Esophagus (tissue), 2 donors: ENCODE results near the gene TMEM238L. TPM values are rescaled to one million over a fixed set of nuclear protein-coding genes. Genes with fewer than 3 reads are reported as not detected.

Experiments used
- H3K27ac ChIP-seq, 2 donors: one replicate each; pipeline ENCODE4 v1.5.1; 2013; ENCODE audit warnings: low read depth in 2 of 2, mild to moderate bottlenecking in 2 of 2, inconsistent platforms in 1 of 2, low read length in 1 of 2, moderate library complexity in 1 of 2
- H3K27me3 ChIP-seq, 2 donors: one replicate each; pipeline ENCODE4 v1.6.1; 2013; ENCODE audit warnings: low read length in 2 of 2, control low read depth in 1 of 2, mild to moderate bottlenecking in 1 of 2; ENCODE audit not compliant: insufficient read depth in 2 of 2, control insufficient read depth in 1 of 2
- H3K36me3 ChIP-seq, 2 donors: one replicate each; pipeline ENCODE4 v1.6.1; 2013; ENCODE audit warnings: low read length in 1 of 2; ENCODE audit not compliant: control insufficient read depth in 2 of 2, insufficient read depth in 2 of 2
- H3K4me1 ChIP-seq, 2 donors: one replicate each; pipeline ENCODE4 v1.6.1; 2013; ENCODE audit warnings: low read length in 1 of 2; ENCODE audit not compliant: control insufficient read depth in 2 of 2, insufficient read depth in 2 of 2
- H3K4me3 ChIP-seq, 2 donors: one replicate each; pipeline ENCODE4 v1.5.1; 2013; ENCODE audit warnings: low read length in 2 of 2, mild to moderate bottlenecking in 2 of 2, low read depth in 1 of 2, moderate library complexity in 1 of 2
- H3K9me3 ChIP-seq, 2 donors: one replicate each; pipeline ENCODE4 v1.6.1; 2013; ENCODE audit warnings: mild to moderate bottlenecking in 2 of 2, low read depth in 1 of 2, low read length in 1 of 2, moderate library complexity in 1 of 2; ENCODE audit not compliant: control insufficient read depth in 2 of 2, insufficient read depth in 1 of 2
- WGBS, 2 donors: extraction: QIAGEN DNeasy Blood & Tissue Kit; methylation state at CpG; one replicate each; pipeline ENCODE4 v1.1.7; 2013; 5-methylcytosine and 5-hydroxymethylcytosine counted together
- polyA plus RNA-seq, 2 donors: library from polyadenylated mRNA; stranded (reverse); fragments of 200-250 nt; gene quantifications; one replicate each; pipeline ENCODE4 v1.2.3, GENCODE V29; 2013
- donor health status: healthy with polysubstance abuse.
- donor health status: Bipolar disorder and iron deficiency.

The TMEM238L gene
- polyA plus RNA-seq, 2 donors = 3.8 to 8.1 TPM

GRCh38 chr17:10836145-10836544 is 32.2 kb upstream of the TMEM238L start:
- H3K36me3 ChIP-seq = no peaks in the 10 kb centered on the region
- H3K9me3 ChIP-seq = no peaks in the 10 kb centered on the region
- no peak overlapping the region for H3K4me3 ChIP-seq
- 83 to 89% methylated on average over 7 of the region's 7 CpGs for WGBS, 2 donors
- no peaks in the 10 kb centered on the region for H3K27me3 ChIP-seq
- no peak overlapping the region for H3K27ac ChIP-seq
- no peaks in the 10 kb centered on the region for H3K4me1 ChIP-seq

- H3K27ac ChIP-seq = no peak overlapping the region
- H3K4me3 ChIP-seq = no peak overlapping the region
- 86 to 89% methylated on average over 5 of the region's 5 CpGs for WGBS, 2 donors
- H3K9me3 ChIP-seq = no peaks in the 10 kb centered on the region
- H3K36me3 ChIP-seq = no peaks in the 10 kb centered on the region
- H3K4me1 ChIP-seq = no peaks in the 10 kb centered on the region
- no peaks in the 10 kb centered on the region for H3K27me3 ChIP-seq
Observed at GRCh38 chr17:10831696-10832095, 27.8 kb upstream of the TMEM238L start.

DNA sequence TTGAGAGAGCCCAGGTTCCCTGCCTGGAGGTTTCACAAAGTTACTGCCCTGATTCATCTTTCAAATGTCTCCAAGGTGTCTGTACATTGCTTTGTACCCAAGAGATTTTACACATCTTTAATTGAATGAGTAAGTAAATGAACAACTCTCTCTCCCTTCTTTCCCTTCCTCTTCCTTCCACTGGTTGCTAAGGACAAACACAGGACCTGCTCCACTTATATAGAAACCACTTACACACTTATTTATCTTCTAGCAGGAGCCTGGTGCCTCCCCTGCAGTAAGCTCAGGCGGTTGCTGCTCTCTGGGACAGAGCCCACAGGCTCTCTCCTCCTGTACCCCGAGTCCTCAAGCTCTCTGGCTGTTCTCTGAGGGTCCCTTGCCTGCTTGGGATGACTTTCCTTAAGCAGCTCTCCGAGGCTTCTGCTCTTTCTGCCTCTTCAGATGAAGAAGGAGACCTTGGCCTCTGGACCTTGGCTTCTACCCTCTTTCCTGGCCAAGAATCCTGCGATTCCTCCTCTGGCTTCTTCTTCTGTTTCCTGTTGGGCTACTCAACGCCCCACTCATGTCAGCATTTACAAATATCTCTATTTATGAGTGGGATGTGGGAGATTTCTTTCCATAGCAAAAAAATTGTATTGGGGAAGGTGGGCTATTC is 24.1 kb upstream of the TMEM238L start:
- Histone ChIP-seq H3K27me3 (no peaks in the 10 kb centered on the region), H3K4me3 (no peak overlapping the region), H3K9me3 (no peaks in the 10 kb centered on the region), H3K27ac (no peak overlapping the region), H3K36me3 (no peaks in the 10 kb centered on the region), H3K4me1 (no peaks in the 10 kb centered on the region)
- 70 to 75% methylated on average over 5 of the region's 5 CpGs for WGBS, 2 donors

DNA sequence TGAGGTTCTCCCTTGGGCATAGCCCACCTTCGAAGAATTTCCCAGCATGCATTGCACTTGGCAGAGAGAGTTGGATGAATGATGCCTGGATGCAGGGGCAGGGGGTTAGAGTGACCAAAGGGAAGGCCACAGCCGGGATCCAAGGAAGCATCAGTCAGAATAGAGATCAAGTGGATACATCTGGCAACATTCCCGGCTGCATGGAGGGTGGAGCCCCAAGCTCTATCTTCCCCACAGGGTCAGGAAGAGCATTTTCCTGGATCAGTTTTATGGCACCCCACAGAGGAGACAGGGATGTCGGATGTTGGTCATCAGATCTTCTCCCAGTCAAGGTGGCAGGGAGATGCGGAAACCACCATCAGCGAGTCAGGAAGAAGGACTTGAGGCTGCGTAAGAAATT is 21.0 kb upstream of the TMEM238L start:
- no peaks in the 10 kb centered on the region for H3K36me3 ChIP-seq

DNA sequence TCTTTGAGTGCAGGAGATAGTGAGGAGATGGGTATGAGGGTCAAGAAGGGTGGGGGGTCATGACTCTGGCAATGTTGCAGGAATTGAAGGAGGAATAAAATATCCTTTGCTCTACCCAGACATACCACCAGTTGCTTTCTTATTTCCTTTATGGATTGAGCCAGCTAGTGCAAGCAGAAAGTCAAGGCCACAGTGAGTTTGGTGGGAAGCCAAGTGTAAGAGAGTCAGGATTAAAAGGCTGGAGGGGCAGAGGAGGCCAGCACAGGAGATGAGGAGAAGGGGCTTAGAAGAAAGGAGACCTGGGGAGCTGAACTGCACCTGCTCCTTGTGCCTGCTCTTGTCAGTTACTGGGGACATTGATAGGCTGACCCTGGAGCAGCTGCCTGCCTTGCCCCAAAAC is 17.9 kb upstream of the TMEM238L start:
- Histone ChIP-seq H3K27ac (no peak overlapping the region), H3K4me1 (no peaks in the 10 kb centered on the region), H3K27me3 (no peaks in the 10 kb centered on the region), H3K9me3 (no peaks in the 10 kb centered on the region), H3K36me3 (no peaks in the 10 kb centered on the region), H3K4me3 (no peak overlapping the region)

More for the DNA sequence above, 21.0 kb upstream of the TMEM238L start:
- no peaks in the 10 kb centered on the region for H3K27me3 ChIP-seq
- no peaks in the 10 kb centered on the region for H3K4me1 ChIP-seq
- no peaks in the 10 kb centered on the region for H3K9me3 ChIP-seq
- 82 to 83% methylated on average over 7 of the region's 7 CpGs for WGBS, 2 donors
- no peak overlapping the region for H3K27ac ChIP-seq
- H3K4me3 ChIP-seq = no peak overlapping the region

DNA sequence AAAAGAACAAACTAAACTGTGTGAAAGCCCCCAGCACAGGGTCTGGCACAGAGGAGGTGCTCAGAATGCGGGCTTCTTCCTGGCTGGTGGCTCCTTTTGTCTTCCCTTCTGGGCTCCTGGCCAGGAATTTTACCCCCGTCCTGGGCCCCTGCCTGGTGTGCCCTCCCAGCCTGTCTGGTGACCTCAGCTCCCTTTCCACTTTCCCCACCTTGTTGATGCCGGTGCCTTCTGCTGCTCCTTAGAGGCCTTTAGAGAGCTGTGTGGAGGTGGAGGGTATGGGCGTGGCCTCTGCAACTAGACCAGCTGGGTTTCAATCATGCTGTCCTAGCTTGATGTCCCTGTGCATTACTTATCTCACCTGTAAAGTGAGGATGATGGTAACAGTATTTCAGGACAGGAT is 17.2 kb upstream of the TMEM238L start:
- H3K4me3 ChIP-seq = no peak overlapping the region
- whole genome bisulfite sequencing, 2 donors = 58 to 68% methylated on average over 4 of the region's 4 CpGs
- H3K27me3 ChIP-seq = no peaks in the 10 kb centered on the region
- H3K27ac ChIP-seq = no peak overlapping the region
- no peaks in the 10 kb centered on the region for H3K4me1 ChIP-seq
- H3K9me3 ChIP-seq = no peaks in the 10 kb centered on the region
- no peaks in the 10 kb centered on the region for H3K36me3 ChIP-seq

DNA sequence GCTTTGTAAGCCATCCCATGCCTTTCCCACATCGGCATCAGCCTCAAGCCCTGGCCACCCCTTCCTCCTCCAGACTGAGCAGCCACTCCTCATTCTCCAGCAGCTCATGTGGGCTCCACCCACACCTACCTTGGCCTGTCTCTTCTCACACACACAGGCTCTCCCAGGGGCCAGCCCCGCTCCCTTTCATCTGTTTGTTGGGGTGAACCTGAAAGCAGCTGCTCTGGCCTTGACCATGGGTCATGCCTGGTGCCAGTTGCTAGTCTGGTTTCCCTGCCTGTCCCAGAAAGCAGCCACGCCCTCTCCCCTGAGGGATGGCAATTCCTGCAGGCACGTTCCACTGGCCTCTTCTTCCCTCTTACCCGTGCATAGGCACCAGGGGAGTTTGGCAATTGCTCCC is 11.4 kb upstream of the TMEM238L start:
- no peak overlapping the region for H3K27ac ChIP-seq
- 46 to 51% methylated on average over 5 of the region's 5 CpGs for WGBS, 2 donors

GRCh38 chr17:10814075-10814474 is 10.2 kb upstream of the TMEM238L start:
- H3K27me3 ChIP-seq = no peaks in the 10 kb centered on the region
- no peaks in the 10 kb centered on the region for H3K9me3 ChIP-seq
- 45 to 47% methylated on average over 1 of the region's 1 CpG for WGBS, 2 donors
- H3K27ac ChIP-seq = no peak overlapping the region
- no peak overlapping the region for H3K4me3 ChIP-seq
- H3K36me3 ChIP-seq = no peaks in the 10 kb centered on the region
- H3K4me1 ChIP-seq = peaks cover 2 to 11% of the 10 kb centered on the region in 2 donors

More for the DNA sequence above, 11.4 kb upstream of the TMEM238L start:
- H3K36me3 ChIP-seq = no peaks in the 10 kb centered on the region
- H3K4me1 ChIP-seq = peaks cover 2 to 11% of the 10 kb centered on the region in 2 donors
- H3K27me3 ChIP-seq = no peaks in the 10 kb centered on the region
- H3K9me3 ChIP-seq = no peaks in the 10 kb centered on the region
- H3K4me3 ChIP-seq = no peak overlapping the region

DNA sequence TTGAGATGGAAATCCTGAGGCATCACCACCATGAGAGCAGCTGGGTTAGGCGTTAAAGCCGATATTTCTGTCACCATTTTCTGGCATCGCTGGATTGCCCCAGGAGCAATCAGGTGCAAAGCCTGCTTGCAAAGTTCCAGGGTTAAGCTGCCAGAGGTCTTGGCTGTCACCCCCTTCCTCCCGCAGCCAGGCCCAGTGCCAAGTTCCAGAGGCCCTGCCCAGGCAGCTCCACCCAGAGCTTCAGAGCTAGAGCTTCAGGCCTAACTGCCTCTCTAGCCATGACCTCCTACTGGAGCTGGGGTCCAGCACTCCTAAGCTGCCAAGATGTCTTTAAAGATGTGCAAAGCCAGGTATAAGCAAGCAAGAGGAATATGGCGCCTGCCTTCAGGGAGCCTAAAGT is 8.8 kb upstream of the TMEM238L start:
- Histone ChIP-seq H3K4me3 (no peak overlapping the region), H3K4me1 (peaks cover 2 to 11% of the 10 kb centered on the region in 2 donors), H3K27ac (no peak overlapping the region), H3K27me3 (no peaks in the 10 kb centered on the region), H3K9me3 (no peaks in the 10 kb centered on the region), H3K36me3 (no peaks in the 10 kb centered on the region)
- 46 to 48% methylated on average over 5 of the region's 5 CpGs for WGBS, 2 donors

DNA sequence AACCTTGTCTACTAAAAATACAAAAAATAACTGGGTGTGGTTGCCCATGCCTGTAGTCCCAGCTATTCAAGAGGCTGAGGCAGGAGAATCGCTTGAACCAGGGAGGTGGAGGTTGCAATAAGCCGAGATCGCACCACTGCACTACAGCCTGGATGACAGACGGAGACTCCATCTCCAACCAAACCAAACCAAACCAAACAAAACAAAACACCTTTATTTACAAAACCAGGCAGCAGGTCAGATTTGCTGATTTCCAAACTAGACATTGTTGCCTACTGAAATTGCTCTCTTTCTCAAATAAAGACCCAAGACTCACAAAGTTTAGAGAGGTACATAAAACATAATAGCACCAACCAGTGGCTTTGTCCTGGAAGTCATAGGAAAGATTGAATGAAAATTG is 5.7 kb upstream of the TMEM238L start:
- Histone ChIP-seq H3K9me3 (no peaks in the 10 kb centered on the region), H3K36me3 (no peaks in the 10 kb centered on the region), H3K4me1 (peaks cover 2 to 4% of the 10 kb centered on the region in 2 donors), H3K4me3 (no peak overlapping the region), H3K27me3 (no peaks in the 10 kb centered on the region), H3K27ac (no peak overlapping the region)
- WGBS, 2 donors = 89 to 94% methylated on average over 4 of the region's 4 CpGs
